ENCODE results near the gene RNU1-3. TPM values are rescaled to one million over a fixed set of nuclear protein-coding genes. Genes with fewer than 3 reads are reported as not detected.
"Not testable (repeated sequence)": the region's sequence is repeated elsewhere in the genome, so short reads cannot be mapped to it uniquely, and the experiment has no call there.

Gene RNU1-3
- 6,195 TPM for total RNA-seq
- long read RNA-seq, result 0 reads

GRCh38 chr1:16666502-16667413 is at the start of gene RNU1-3:
TSS of gene RNU1-3 (minus strand) at chr1:16666948.
- DNase-seq (ENCODE audit: low spot score); intact Hi-C loops (cut with DNase I): not testable (repeated sequence)

GRCh38 chr1:16713480-16713879 is 46.7 kb upstream of the RNU1-3 start:
- DNase-seq (ENCODE audit: low spot score); intact Hi-C loops (cut with DNase I): not testable (repeated sequence)

- DNase-seq (ENCODE audit: low spot score); intact Hi-C loops (cut with DNase I): not testable (repeated sequence)
Observed at GRCh38 chr1:16712984-16713383, 46.2 kb upstream of the RNU1-3 start.

DNA sequence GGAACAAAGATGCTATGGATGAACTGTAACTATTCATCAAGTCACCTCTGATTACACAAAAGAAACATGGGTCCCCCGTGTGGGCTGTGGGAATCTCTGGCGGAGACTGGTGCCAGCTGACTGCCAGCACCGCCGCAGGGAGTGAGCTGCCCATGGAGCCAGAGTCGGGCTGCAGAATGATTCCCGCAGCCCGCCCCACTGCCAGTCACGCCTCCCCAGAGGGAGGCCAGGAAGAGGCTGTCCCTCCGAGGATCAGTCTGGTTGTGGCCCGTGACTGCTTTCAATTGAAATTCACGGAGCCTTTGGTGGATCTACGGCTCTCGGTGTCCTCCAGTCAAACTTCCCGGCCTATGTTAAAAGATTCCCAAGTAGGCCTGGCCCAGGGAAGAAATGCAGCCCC is 45.8 kb upstream of the RNU1-3 start:
- intact Hi-C loops (cut with DNase I); DNase-seq (ENCODE audit: low spot score): not testable (repeated sequence)

DNA sequence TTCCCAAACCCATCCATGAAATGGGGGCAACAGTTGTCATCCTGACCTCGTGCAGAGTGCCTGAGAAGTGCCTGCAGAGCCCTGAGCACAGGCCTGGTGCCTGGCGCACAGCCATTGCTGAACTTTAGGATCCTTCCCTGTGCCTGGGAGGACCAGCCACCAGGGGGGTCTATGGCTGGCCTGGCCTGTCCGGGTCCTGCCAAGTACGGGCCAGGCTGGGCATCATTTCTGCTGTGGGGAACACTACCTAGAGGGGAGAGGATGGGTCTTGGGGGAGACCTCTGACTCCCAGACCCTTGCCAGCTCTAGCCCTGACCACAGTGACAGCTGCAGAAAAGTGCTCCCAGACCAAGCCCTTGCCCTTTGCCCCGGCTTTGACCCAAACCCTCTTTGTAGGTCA is 45.4 kb upstream of the RNU1-3 start:
- DNase-seq (ENCODE audit: low spot score); intact Hi-C loops (cut with DNase I): not testable (repeated sequence)

DNA sequence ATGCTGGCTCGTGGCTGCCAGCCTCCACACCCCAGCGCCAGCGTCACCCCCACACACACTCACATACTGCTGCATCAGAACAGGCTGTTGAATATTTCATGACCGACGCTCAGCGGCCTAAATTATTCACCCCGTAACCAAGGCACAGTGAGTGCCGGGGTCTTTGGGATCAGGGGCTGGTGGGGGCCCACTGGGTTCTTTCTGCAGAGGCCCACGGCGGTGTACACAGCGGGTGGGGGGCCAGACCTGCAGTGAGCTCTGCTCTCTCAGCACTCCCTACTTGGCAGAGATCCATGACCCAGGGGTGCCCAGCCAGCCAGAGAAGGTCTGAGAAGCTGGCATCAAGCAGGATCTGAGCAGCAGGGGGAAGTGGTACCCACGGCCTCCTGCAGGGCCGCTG is 43.9 kb upstream of the RNU1-3 start:
- DNase-seq (ENCODE audit: low spot score); intact Hi-C loops (cut with DNase I): not testable (repeated sequence)

GRCh38 chr1:16709659-16710087 is 42.9 kb upstream of the RNU1-3 start:
- DNase-seq (ENCODE audit: low spot score); intact Hi-C loops (cut with DNase I): not testable (repeated sequence)

DNA sequence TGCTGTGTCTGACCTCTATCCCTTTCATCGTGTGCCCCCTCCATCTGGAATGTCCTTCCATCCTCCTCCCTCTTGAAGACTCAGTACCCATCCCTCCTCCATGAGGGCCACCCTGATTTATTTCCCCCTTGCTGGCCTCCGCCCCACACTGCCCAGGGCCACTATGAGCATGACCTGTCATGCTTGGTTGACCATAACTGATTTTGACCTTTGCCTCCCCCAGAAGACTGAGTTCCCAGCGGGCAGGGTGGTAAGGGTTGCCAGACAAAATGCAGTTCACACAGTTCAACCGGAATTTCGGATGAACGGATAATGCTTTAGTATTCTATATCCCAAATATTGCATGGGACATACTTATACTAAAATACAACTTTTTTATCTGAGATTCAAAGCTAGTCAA is 42.0 kb upstream of the RNU1-3 start:
- intact Hi-C loops (cut with DNase I); DNase-seq (ENCODE audit: low spot score): not testable (repeated sequence)

DNA sequence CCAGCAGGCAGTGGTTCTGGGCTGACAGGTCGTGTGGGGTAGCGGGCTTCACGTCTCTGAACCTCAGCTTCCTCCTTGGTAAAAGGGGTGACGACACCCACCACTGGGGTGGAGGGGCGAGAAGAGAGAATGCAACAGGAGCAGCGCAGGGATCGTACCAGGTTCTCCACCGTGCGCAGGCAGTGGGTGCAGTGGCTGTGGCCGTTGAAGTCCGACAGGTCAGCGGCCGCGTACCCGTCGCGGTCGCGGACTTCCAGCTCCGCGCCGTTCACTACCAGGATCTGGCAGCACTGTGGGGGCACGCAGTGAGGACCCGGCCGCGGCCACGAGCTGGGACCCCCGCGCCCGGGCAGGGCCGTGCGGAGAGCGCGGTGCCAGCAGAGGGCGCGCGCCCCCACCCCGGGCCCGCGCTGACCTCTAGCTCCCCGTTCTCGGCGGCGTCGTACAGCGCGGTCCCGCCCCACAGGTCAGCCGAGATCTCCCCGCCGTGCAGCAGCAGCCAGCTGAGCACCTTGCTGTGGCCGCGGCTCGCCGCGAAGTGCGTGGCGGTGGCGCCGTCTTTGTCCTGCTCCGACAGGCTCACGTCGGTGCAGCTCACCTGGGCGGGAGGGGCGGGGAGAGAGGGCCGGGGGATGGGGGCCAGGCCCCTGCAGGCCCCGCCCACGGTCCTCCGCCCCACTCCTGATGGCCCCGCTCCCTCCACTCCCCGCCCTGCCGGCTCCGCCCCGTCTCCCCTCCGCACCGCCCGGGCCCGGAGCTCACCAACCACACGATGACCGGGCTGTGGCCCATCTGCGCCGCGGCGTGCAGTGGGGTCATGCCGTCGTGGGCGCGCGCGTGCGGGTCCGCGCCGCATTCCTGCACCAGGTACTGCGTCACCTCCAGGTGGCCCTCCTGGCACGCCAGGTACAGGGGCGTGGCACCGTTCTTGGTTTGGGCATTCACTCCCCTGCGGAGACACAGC is 40.7 kb upstream of the RNU1-3 start:
- intact Hi-C loops (cut with DNase I); DNase-seq (ENCODE audit: low spot score): not testable (repeated sequence)

DNA sequence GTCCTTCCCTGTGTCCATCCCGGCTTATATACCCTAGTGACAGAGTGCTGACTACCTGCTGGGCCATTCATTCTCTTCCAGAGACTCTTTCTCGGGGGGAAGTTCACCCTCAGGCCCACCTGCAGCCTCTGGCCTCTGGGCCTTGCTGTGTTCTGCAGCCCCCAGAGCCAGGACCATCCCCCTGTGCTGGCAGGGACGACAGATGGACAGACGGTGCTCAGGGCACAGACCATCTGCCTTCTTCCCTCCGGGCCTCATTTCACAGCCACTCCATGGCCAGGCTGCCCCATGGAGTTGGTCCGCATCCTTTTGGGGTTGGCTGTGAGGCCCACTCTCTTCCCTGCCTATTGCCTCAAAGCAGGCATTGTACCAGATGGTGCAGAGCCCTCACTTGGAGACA is 39.6 kb upstream of the RNU1-3 start:
- intact Hi-C loops (cut with DNase I); DNase-seq (ENCODE audit: low spot score): not testable (repeated sequence)

DNA sequence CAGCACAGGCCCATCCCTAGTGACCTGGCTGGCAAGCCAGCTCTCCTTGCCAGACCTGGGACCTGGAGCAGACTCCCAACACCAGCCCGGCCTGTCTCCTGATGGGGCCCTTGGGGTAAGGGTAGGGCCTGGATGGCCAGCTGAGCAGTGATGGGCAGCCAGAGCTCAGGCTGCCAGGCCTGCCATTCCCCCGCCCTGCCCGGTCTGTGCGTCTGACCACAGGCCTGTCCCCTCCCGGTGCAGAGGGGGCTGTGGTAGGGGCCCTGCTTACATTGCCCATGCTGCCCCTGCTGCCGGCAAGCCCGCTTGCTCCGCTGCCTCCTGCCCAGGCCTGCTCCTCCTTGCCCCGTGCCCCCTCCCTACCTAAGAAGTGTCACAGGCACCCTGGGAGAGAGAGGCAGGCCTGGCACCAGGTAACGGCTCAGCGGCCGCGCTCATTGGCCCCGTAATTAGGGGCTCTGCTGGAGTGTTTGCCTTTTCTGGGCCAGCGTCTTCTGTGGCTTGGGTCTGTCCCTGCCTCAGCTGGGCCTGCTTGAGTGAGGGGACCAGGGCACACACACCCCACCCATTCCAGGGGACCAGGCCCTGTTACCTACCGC is 37.9 kb upstream of the RNU1-3 start:
- intact Hi-C loops (cut with DNase I); DNase-seq (ENCODE audit: low spot score): not testable (repeated sequence)

DNA sequence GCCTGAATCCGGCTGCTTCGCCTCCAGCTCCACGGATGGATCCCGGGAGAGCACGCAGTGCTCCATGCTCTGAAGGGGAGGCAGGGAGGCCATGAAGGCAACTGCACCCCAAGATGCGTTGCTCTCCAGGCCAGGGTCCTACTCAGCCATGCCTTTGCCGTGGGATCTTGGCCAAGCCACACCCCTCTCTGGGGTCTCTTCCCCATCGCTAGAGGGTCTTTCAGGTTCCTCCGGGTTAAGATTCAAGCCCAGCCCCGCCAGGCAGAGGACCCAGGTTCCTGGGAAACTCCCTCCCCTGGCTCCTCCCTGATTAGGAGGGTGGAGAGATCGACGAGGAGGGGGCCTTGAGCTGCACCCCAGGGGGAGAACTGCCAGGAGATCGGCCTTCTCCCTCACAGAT is 37.3 kb upstream of the RNU1-3 start:
- intact Hi-C loops (cut with DNase I); DNase-seq (ENCODE audit: low spot score): not testable (repeated sequence)

DNA sequence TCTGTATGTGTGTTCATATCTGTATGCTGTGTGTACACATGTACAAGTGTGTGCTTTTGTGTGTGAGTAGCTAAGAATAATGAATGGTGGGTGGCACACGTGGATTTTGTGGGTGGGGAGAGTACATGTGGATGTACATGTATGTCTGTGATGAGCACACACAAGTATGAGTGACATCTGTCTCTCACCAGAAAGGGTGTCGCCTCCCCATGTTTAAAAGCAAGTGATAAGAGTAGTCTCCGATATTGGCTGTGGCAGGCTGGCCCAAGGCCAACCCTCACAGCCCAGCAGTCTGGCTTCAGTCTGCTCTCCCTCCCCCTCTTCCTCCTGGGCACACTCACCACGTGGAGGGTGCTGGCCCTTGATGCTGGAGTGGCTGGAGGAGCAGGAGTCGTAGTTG is 36.9 kb upstream of the RNU1-3 start:
- intact Hi-C loops (cut with DNase I); DNase-seq (ENCODE audit: low spot score): not testable (repeated sequence)

GRCh38 chr1:16703141-16703540 is 36.4 kb upstream of the RNU1-3 start:
- intact Hi-C loops (cut with DNase I); DNase-seq (ENCODE audit: low spot score): not testable (repeated sequence)

- intact Hi-C loops (cut with DNase I); DNase-seq (ENCODE audit: low spot score): not testable (repeated sequence)
Observed at GRCh38 chr1:16702280-16702679, 35.5 kb upstream of the RNU1-3 start.

DNA sequence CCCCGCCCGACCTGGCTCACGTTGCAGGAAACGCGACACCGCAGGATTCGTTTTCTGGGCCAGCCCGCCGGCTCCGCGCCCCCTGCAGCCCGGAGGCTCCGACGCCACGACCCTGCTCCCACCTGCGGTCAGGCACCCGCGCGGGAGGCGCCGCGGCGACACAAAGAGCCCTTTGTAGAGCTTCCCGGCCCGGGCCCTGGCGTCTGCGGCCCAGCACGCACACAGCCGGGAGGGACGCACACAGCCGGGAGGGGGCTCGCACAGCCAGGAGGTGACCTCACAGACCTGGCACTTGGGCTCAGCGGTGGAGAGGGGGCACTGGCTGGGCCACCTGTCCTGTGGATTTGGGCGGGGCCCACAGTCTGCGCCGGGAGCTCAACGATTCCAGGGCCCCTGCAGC is 34.4 kb upstream of the RNU1-3 start:
- DNase-seq (ENCODE audit: low spot score); intact Hi-C loops (cut with DNase I): not testable (repeated sequence)

- intact Hi-C loops (cut with DNase I), result not testable (repeated sequence)
Observed at GRCh38 chr1:16700138-16700895, 33.6 kb upstream of the RNU1-3 start.

GRCh38 chr1:16699440-16699839 is 32.7 kb upstream of the RNU1-3 start:
- DNase-seq (ENCODE audit: low spot score); intact Hi-C loops (cut with DNase I): not testable (repeated sequence)

More at GRCh38 chr1:16700138-16700895, 33.6 kb upstream of the RNU1-3 start:
- DNase-seq (ENCODE audit: low spot score), result not testable (repeated sequence)

GRCh38 chr1:16697152-16697551 is 30.4 kb upstream of the RNU1-3 start:
- intact Hi-C loops (cut with DNase I); DNase-seq (ENCODE audit: low spot score): not testable (repeated sequence)

All from cardiac septum (tissue), 1 donor.